Liver (tissue), 3 donors: ENCODE results near the gene FLII.

Source experiments
- EGR1 ChIP-seq, 2 donors: IDR thresholded peaks; 2 replicates each; pipeline ENCODE4 v1.6.1; 2016 to 2018; ENCODE audit warnings: antibody characterized with exemption in 2 of 2, low read depth in 2 of 2
- FOXA2 ChIP-seq: IDR thresholded peaks from 2 replicates; pipeline ENCODE4 v1.6.1; 2016; ENCODE audit warnings: antibody characterized with exemption
- GABPA ChIP-seq, 2 donors: IDR thresholded peaks in 1 of 2; conservative IDR thresholded peaks in 1 of 2; 2 replicates each; pipeline ENCODE4 v1.6.1; 2016; ENCODE audit warnings: antibody characterized with exemption in 2 of 2, mild to moderate bottlenecking in 1 of 2, moderate library complexity in 1 of 2
- HNF4A ChIP-seq, 2 donors: conservative IDR thresholded peaks; 2 replicates each; pipeline ENCODE4 v1.6.1; 2016; ENCODE audit warnings: antibody characterized with exemption in 2 of 2, mild to moderate bottlenecking in 2 of 2
- RAD21 ChIP-seq, 2 donors: IDR thresholded peaks; 2 replicates each; pipeline ENCODE4 v1.6.1; 2016; ENCODE audit warnings: antibody characterized with exemption in 2 of 2, mild to moderate bottlenecking in 2 of 2
- RXRA ChIP-seq, 2 donors: IDR thresholded peaks; 2 replicates each; pipeline ENCODE4 v1.6.1; 2017 to 2018; ENCODE audit warnings: antibody characterized with exemption in 2 of 2, mild to moderate bottlenecking in 1 of 2
- TAF1 ChIP-seq: conservative IDR thresholded peaks from 2 replicates; pipeline ENCODE4 v1.6.1; 2016; ENCODE audit warnings: antibody characterized with exemption, mild to moderate bottlenecking
- YY1 ChIP-seq: IDR thresholded peaks from 2 replicates; pipeline ENCODE4 v1.6.1; 2016; ENCODE audit warnings: antibody characterized with exemption, mild to moderate bottlenecking
- TF ChIP-seq, protein P1 (sequence below): fragments of 150-350 bp; IDR thresholded peaks from 2 replicates; pipeline ENCODE4 v1.5.1; 2017; ENCODE audit warnings: improper control_type of control experiment, low read depth, low read length; ENCODE audit not compliant: missing input control
- TF ChIP-seq, protein P2 (sequence below): IDR thresholded peaks from 2 replicates; pipeline ENCODE4 v1.6.1; 2016; ENCODE audit warnings: antibody characterized with exemption
- TF ChIP-seq, protein P3 (sequence below): IDR thresholded peaks from 2 replicates; pipeline ENCODE4 v1.6.1; 2016; ENCODE audit warnings: antibody characterized with exemption, mild to moderate bottlenecking
- TF ChIP-seq, protein P4 (sequence below): IDR thresholded peaks from 2 replicates; pipeline ENCODE4 v1.6.1; 2016; ENCODE audit warnings: antibody characterized with exemption
- donor health status: healthy.
- donor health status: healthy.

DNA sequence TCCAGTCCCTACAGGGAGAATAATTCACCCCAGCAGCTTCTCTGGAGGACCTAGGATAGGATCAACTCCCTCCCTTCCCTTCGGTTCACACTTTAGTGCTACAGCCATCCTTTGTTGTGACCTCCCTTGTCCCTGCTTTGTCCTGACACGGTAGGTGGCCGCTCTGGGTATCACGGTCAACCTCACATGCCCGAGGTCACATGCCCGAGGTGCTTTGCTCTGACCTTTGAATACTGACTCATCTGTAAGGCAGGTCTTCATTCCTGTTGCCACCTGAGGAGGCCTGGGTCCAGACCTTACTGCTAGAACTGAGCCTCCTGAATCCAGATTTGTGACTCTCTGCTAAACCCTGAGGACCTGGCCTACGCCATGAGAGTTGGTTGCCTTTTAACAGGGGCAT is 55.2 kb downstream of the FLII start:
- TF ChIP-seq, protein P1, sequence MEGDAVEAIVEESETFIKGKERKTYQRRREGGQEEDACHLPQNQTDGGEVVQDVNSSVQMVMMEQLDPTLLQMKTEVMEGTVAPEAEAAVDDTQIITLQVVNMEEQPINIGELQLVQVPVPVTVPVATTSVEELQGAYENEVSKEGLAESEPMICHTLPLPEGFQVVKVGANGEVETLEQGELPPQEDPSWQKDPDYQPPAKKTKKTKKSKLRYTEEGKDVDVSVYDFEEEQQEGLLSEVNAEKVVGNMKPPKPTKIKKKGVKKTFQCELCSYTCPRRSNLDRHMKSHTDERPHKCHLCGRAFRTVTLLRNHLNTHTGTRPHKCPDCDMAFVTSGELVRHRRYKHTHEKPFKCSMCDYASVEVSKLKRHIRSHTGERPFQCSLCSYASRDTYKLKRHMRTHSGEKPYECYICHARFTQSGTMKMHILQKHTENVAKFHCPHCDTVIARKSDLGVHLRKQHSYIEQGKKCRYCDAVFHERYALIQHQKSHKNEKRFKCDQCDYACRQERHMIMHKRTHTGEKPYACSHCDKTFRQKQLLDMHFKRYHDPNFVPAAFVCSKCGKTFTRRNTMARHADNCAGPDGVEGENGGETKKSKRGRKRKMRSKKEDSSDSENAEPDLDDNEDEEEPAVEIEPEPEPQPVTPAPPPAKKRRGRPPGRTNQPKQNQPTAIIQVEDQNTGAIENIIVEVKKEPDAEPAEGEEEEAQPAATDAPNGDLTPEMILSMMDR, result no peak
- no peak for TF ChIP-seq TAF1
- TF ChIP-seq, protein P2, sequence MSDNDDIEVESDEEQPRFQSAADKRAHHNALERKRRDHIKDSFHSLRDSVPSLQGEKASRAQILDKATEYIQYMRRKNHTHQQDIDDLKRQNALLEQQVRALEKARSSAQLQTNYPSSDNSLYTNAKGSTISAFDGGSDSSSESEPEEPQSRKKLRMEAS, result no peak
- no peak for TF ChIP-seq RAD21 (IDR thresholded peaks at IDR 0.05)
- TF ChIP-seq, protein P3, sequence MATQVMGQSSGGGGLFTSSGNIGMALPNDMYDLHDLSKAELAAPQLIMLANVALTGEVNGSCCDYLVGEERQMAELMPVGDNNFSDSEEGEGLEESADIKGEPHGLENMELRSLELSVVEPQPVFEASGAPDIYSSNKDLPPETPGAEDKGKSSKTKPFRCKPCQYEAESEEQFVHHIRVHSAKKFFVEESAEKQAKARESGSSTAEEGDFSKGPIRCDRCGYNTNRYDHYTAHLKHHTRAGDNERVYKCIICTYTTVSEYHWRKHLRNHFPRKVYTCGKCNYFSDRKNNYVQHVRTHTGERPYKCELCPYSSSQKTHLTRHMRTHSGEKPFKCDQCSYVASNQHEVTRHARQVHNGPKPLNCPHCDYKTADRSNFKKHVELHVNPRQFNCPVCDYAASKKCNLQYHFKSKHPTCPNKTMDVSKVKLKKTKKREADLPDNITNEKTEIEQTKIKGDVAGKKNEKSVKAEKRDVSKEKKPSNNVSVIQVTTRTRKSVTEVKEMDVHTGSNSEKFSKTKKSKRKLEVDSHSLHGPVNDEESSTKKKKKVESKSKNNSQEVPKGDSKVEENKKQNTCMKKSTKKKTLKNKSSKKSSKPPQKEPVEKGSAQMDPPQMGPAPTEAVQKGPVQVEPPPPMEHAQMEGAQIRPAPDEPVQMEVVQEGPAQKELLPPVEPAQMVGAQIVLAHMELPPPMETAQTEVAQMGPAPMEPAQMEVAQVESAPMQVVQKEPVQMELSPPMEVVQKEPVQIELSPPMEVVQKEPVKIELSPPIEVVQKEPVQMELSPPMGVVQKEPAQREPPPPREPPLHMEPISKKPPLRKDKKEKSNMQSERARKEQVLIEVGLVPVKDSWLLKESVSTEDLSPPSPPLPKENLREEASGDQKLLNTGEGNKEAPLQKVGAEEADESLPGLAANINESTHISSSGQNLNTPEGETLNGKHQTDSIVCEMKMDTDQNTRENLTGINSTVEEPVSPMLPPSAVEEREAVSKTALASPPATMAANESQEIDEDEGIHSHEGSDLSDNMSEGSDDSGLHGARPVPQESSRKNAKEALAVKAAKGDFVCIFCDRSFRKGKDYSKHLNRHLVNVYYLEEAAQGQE, result no peak
- TF ChIP-seq, protein P4, sequence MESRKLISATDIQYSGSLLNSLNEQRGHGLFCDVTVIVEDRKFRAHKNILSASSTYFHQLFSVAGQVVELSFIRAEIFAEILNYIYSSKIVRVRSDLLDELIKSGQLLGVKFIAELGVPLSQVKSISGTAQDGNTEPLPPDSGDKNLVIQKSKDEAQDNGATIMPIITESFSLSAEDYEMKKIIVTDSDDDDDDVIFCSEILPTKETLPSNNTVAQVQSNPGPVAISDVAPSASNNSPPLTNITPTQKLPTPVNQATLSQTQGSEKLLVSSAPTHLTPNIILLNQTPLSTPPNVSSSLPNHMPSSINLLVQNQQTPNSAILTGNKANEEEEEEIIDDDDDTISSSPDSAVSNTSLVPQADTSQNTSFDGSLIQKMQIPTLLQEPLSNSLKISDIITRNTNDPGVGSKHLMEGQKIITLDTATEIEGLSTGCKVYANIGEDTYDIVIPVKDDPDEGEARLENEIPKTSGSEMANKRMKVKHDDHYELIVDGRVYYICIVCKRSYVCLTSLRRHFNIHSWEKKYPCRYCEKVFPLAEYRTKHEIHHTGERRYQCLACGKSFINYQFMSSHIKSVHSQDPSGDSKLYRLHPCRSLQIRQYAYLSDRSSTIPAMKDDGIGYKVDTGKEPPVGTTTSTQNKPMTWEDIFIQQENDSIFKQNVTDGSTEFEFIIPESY, result no peak
- no peak for TF ChIP-seq GABPA (IDR thresholded peaks at IDR 0.05 in 1 of 2, conservative IDR thresholded peaks at IDR 0.05 in 1 of 2)
- TF ChIP-seq RXRA (IDR thresholded peaks at IDR 0.05), result peak; percentile 73 to 75
- no peak for TF ChIP-seq YY1
- TF ChIP-seq HNF4A (conservative IDR thresholded peaks at IDR 0.05), result peak; percentile 37 to 69
- TF ChIP-seq EGR1 (IDR thresholded peaks at IDR 0.05; ENCODE audit: low read depth in 2 of 2), result no peak
- TF ChIP-seq FOXA2, result no peak
